ENCODE data around the gene SREBF2. TPM values are rescaled to one million over a fixed set of nuclear protein-coding genes. Genes with fewer than 3 reads are reported as not detected.

The SREBF2 gene
- total RNA-seq, 1 experiment from 2014 or later, result 103 TPM

DNA sequence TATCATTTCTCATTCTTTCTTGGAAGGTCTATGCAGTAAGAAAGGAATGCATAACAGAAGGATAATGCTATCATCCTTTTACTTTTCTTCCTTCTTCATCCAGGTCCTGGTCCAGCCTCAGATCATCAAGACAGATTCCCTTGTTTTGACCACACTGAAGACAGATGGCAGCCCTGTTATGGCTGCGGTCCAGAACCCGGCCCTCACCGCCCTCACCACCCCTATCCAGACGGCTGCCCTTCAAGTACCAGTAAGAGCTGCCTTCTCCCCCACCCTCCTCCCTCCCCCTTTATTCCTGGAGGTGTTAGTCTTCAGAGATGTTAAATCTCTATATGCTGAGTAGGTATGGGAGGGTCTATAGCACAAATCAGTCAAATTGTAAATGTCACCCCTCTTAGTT lies 37.9 kb downstream of the SREBF2 start:
- Histone ChIP-seq H3K4me3 (no peak overlapping the region), H3K27me3 (no peaks in the 10 kb centered on the region), H3K36me3 (peaks cover 61% of the 10 kb centered on the region), H3K27ac (no peak overlapping the region), H3K9me3 (replicated peaks) (no peaks in the 10 kb centered on the region), H3K4me1 (no peaks in the 10 kb centered on the region)
- DNase-seq, result no peak

GRCh38 chr22:41873391-41873790 lies 40.5 kb downstream of the SREBF2 start:
- no peak overlapping the region for H3K4me3 ChIP-seq
- H3K27ac ChIP-seq, result no peak overlapping the region
- no peaks in the 10 kb centered on the region for H3K27me3 ChIP-seq
- H3K9me3 ChIP-seq (replicated peaks), result no peaks in the 10 kb centered on the region
- no peak for DNase-seq
- peaks cover 64% of the 10 kb centered on the region for H3K36me3 ChIP-seq
- H3K4me1 ChIP-seq, result no peaks in the 10 kb centered on the region

DNA sequence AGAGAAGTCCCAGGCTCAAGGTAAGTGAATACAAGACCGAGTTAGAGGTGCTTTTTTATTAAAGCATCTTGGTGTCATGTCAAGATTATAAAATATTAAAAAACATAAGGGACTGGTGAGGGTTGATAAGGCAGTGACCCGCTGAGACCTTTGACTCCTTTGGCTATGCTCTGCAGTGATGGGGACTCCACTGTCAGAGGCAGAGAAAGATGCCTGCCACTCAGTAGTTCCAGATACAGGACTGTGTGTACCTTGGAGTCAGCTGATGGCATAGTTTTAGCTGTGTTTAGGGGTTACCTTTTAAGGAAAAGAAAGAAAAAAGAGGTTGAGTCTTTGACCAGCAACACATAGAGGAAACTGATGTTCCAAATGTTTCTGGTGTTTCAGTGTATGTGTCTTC lies 41.2 kb downstream of the SREBF2 start:
- Histone ChIP-seq H3K27ac (no peak overlapping the region), H3K4me3 (no peak overlapping the region), H3K27me3 (no peaks in the 10 kb centered on the region), H3K9me3 (replicated peaks) (no peaks in the 10 kb centered on the region), H3K36me3 (peaks cover 60% of the 10 kb centered on the region), H3K4me1 (no peaks in the 10 kb centered on the region)
- no peak for DNase-seq

DNA sequence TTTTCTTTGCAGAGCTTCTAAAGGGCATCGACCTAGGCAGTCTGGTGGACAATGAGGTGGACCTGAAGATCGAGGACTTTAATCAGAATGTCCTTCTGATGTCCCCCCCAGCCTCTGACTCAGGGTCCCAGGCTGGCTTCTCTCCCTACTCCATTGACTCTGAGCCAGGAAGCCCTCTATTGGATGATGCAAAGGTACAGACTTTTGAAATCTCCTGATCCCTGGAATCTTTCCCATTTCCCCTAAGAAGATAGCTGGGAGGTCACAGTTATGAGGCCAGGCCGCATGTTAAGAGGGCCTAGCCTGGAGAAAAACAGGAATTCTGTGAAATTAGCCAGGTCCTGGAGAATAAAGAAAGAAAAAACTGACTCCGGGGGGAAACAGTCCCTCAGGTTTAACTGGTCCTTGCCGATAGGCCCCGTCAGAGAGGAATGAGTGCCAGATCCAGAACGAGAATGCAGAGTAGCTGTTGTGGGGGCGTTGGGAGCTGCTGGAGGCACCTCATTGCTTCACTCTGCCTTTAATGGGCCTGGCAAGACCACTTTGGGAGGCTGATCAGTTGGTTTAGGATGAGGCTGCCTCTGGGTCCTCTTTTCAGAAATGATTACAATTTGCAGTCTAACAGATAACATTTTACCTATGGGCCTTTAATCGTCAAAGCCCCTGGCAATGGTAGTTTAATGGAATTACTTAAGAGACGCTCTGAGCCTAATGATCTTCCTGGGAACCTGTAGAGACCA lies 42.8 kb downstream of the SREBF2 start:
- no peaks in the 10 kb centered on the region for H3K4me1 ChIP-seq
- H3K9me3 ChIP-seq (replicated peaks), result no peaks in the 10 kb centered on the region
- no peaks in the 10 kb centered on the region for H3K27me3 ChIP-seq
- no peak for DNase-seq
- H3K27ac ChIP-seq, result no peak overlapping the region
- no peak overlapping the region for H3K4me3 ChIP-seq
- H3K36me3 ChIP-seq, result peaks cover 61% of the 10 kb centered on the region

GRCh38 chr22:41876275-41876674 lies 43.4 kb downstream of the SREBF2 start:
- Histone ChIP-seq H3K9me3 (replicated peaks) (no peaks in the 10 kb centered on the region), H3K4me3 (no peak overlapping the region), H3K36me3 (peaks cover 59% of the 10 kb centered on the region), H3K4me1 (no peaks in the 10 kb centered on the region), H3K27me3 (no peaks in the 10 kb centered on the region), H3K27ac (no peak overlapping the region)
- DNase-seq, result no peak

DNA sequence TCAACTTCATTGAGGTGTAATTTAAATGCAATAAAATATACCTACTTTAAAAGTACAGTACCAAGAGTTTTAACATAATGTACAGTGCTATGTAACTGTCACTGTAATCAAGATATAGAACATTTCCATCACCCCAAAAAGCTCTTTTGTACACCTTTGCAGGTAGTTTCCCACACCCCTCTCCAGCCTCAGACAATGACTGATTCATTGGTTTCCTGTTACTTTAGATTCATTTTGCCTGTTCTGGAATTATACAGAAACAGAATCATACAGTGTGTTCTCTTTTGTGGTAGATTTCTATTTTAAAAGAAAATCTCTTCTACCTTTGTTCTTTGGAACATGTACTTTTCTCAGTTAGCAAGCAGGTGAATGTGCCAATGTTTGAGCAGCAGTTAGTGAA lies 43.8 kb downstream of the SREBF2 start:
- Histone ChIP-seq H3K27ac (no peak overlapping the region), H3K27me3 (no peaks in the 10 kb centered on the region), H3K9me3 (replicated peaks) (no peaks in the 10 kb centered on the region), H3K4me3 (no peak overlapping the region), H3K4me1 (no peaks in the 10 kb centered on the region), H3K36me3 (peaks cover 57% of the 10 kb centered on the region)
- DNase-seq, result no peak

GRCh38 chr22:41880653-41881052 lies 47.7 kb downstream of the SREBF2 start:
- Histone ChIP-seq H3K9me3 (replicated peaks) (no peaks in the 10 kb centered on the region), H3K27me3 (no peaks in the 10 kb centered on the region), H3K4me3 (no peak overlapping the region), H3K4me1 (no peaks in the 10 kb centered on the region), H3K27ac (no peak overlapping the region), H3K36me3 (peaks cover 60% of the 10 kb centered on the region)
- no peak for DNase-seq

DNA sequence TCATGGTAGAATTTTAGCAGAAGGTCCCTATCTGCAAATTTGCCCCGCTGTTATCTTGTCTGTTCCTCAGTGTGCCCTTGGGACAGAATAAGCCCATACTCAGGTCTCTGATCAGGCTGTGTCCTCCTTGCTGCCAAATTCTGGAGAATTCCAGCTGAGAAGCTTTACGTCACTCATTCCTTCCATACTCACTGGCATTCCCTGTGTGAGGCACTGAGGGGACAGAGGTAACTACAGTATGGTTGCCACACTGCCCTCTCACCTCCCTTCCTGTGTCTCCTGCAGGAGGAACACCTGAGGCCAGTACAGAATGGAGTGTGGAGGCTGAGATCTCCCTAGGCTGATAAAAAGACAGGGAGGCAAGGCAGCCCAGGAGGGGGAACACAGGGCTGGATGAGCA lies 50.5 kb downstream of the SREBF2 start:
- no peaks in the 10 kb centered on the region for H3K9me3 ChIP-seq (replicated peaks)
- H3K4me3 ChIP-seq, result no peak overlapping the region
- DNase-seq, result no peak
- no peak overlapping the region for H3K27ac ChIP-seq
- no peaks in the 10 kb centered on the region for H3K4me1 ChIP-seq
- H3K27me3 ChIP-seq, result no peaks in the 10 kb centered on the region
- peaks cover 67% of the 10 kb centered on the region for H3K36me3 ChIP-seq

DNA sequence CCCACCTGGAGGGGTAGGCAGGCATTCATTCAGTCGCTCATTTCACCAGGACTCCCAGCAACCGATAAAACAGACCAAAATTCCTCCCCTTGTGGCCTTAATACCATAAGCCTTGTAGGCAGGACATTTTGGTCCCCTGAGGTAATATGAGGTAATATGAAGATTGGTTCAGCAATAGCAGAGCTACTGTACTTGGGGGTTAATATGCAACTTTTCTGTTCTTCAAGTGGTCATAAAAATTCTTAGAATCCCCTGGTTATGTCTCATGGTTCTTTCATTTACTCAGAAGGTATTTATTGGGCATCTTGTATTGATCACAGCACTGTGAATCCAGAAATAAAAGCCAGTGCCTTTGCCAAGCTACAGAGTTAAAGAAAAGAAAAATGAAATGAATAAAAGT lies 52.2 kb downstream of the SREBF2 start:
- H3K36me3 ChIP-seq, result peaks cover 70% of the 10 kb centered on the region
- H3K27ac ChIP-seq, result no peak overlapping the region
- H3K9me3 ChIP-seq (replicated peaks), result no peaks in the 10 kb centered on the region
- no peak for DNase-seq
- H3K27me3 ChIP-seq, result no peaks in the 10 kb centered on the region
- H3K4me3 ChIP-seq, result no peak overlapping the region
- no peaks in the 10 kb centered on the region for H3K4me1 ChIP-seq

DNA sequence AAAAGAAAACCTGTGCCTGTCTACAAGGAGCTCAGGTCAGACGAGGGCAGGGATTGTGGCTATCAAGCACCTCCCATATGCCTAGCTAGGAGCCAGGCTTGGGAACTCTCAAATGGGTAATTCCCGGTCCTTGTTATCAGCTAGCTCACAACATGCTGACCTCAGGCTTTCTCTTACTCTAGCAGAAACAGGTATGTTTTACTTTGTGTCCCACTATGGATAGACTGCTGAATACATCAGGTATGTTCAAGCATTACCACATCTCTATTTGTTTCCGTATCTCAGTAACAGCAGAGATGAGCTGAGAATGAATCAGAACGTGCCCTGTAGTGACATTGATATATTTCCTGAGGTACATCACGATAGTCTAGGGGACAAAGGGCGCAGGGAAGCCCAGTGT lies 52.6 kb downstream of the SREBF2 start:
- H3K4me3 ChIP-seq, result no peak overlapping the region
- no peak overlapping the region for H3K27ac ChIP-seq
- H3K9me3 ChIP-seq (replicated peaks), result no peaks in the 10 kb centered on the region
- H3K27me3 ChIP-seq, result no peaks in the 10 kb centered on the region
- H3K36me3 ChIP-seq, result peaks cover 67% of the 10 kb centered on the region
- DNase-seq, result no peak
- H3K4me1 ChIP-seq, result no peaks in the 10 kb centered on the region

DNA sequence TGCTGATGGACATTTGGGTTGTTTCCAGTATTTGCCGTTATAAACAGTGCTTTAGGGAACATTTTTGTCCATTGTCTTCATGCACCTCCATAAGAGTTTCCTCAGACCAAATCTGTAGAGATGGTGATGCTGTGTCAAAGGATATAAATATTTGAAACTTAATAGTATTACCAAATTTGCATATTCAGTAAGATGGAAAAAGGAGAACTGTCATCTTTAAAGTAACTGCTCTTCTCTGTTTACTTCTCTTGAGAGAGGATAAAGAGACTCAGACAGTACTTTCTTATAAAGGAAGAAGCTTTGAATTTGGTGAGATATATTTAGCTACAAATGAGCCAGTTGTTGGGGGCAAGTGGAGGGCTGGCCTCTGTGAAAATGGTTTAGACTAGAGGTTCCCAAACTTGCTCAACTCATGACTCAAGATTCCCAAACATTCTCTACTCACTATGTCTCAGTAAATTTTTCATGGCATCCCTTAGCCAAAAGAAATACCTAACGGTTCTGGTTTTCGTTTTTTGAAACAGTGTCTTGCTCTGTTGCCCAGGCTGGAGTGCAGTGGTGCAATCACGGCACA lies 55.8 kb downstream of the SREBF2 start:
- H3K27ac ChIP-seq, result no peak overlapping the region
- DNase-seq, result no peak
- H3K4me1 ChIP-seq, result no peaks in the 10 kb centered on the region
- H3K4me3 ChIP-seq, result no peak overlapping the region
- H3K9me3 ChIP-seq (replicated peaks), result no peaks in the 10 kb centered on the region
- H3K27me3 ChIP-seq, result no peaks in the 10 kb centered on the region
- H3K36me3 ChIP-seq, result peaks cover 54% of the 10 kb centered on the region

DNA sequence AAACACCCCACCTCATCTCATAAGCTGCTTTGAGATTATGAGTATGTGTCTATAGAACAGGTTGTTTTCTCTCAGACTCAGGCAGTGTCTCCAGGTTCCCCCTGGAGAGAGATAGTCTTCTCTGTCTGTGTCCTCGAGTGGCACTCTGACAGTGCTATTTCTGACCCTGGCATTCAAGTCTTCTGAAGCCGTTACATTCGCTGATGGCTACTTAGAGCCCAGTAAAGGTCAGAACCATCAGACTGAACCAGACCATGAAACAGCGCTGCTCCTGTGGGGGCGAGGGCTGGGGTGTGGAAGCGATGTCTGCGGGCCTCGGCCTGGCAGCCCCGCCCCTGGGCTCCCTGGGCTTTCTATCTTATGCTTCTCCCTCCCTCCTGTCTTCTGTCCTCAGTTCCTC lies 58.5 kb downstream of the SREBF2 start:
- Histone ChIP-seq H3K36me3 (peaks cover 44% of the 10 kb centered on the region), H3K27ac (no peak overlapping the region), H3K4me1 (no peaks in the 10 kb centered on the region), H3K4me3 (no peak overlapping the region), H3K27me3 (no peaks in the 10 kb centered on the region), H3K9me3 (replicated peaks) (no peaks in the 10 kb centered on the region)
- no peak for DNase-seq

DNA sequence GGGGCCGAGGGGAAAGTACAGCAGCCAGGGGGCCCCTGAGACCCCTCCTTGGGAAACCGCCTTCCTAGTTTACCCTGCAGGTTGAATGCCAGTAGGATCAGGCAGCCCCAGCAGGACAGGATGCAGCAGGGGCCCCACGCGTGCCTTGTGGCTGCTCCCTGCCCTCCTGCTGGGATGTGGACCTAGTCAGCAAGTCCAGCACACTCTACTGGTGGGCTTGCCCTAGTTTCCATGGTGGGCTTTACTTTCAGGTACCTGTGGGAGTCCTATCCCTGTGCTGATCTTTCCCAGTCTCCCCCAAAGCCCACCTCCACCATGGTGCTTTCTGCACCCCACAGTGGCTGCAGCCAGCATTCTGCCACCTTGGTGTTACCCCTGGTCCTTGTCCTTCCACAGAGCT lies 59.8 kb downstream of the SREBF2 start:
- Histone ChIP-seq H3K36me3 (peaks cover 44% of the 10 kb centered on the region), H3K9me3 (replicated peaks) (no peaks in the 10 kb centered on the region), H3K27me3 (no peaks in the 10 kb centered on the region), H3K4me1 (no peaks in the 10 kb centered on the region), H3K27ac (no peak overlapping the region), H3K4me3 (no peak overlapping the region)
- no peak for DNase-seq

- peaks cover 43% of the 10 kb centered on the region for H3K36me3 ChIP-seq
Measured at GRCh38 chr22:41893591-41894375, 60.9 kb downstream of the SREBF2 start.

DNA sequence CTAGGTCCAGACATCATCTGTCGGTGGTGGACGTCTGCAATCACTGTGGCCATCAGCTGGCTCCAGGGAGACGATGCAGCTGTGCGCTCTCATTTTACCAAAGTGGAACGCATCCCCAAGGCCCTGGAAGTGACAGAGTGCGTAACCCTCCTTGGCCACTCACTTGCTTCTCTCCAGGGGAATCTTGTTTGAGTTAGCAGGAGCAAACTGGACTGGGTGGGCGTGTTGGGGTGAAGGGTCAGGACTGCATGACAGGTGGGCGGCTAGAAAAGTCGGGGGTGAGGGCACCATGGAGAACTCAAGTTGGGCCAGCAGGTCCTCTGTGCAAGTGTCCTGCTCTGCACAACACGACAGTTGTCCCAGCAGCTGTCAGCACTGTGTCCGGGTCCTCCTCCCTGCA lies 65.7 kb downstream of the SREBF2 start:
- H3K4me3 ChIP-seq, result no peak overlapping the region

More at GRCh38 chr22:41893591-41894375, 60.9 kb downstream of the SREBF2 start:
- Histone ChIP-seq H3K4me3 (no peak overlapping the region), H3K9me3 (replicated peaks) (no peaks in the 10 kb centered on the region), H3K27ac (no peak overlapping the region), H3K27me3 (no peaks in the 10 kb centered on the region), H3K4me1 (no peaks in the 10 kb centered on the region)
- no peak for DNase-seq

More for the DNA sequence above, 65.7 kb downstream of the SREBF2 start:
- Histone ChIP-seq H3K4me1 (no peaks in the 10 kb centered on the region), H3K27ac (no peak overlapping the region), H3K9me3 (replicated peaks) (no peaks in the 10 kb centered on the region), H3K36me3 (peaks cover 49% of the 10 kb centered on the region), H3K27me3 (no peaks in the 10 kb centered on the region)
- no peak for DNase-seq

Data from SJCRH30 (cell line).